NB4 (cell line): ENCODE data around the gene FGF18.

Experiments used
- MYC ChIP-seq: IDR thresholded peaks from 2 replicates; pipeline ENCODE4 v1.6.1; 2011; ENCODE audit warnings: low read depth, low read length
- POLR2A ChIP-seq: IDR thresholded peaks from 2 replicates; pipeline ENCODE4 v1.6.1; 2011; ENCODE audit warnings: mild to moderate bottlenecking; ENCODE audit not compliant: insufficient read length; ENCODE audit errors: extremely low read depth
- TF ChIP-seq, protein P1 (sequence below): IDR thresholded peaks from one replicate; pipeline ENCODE4 v1.5.1; 2012; ENCODE audit warnings: low read depth, low read length

- TF ChIP-seq, protein P1, sequence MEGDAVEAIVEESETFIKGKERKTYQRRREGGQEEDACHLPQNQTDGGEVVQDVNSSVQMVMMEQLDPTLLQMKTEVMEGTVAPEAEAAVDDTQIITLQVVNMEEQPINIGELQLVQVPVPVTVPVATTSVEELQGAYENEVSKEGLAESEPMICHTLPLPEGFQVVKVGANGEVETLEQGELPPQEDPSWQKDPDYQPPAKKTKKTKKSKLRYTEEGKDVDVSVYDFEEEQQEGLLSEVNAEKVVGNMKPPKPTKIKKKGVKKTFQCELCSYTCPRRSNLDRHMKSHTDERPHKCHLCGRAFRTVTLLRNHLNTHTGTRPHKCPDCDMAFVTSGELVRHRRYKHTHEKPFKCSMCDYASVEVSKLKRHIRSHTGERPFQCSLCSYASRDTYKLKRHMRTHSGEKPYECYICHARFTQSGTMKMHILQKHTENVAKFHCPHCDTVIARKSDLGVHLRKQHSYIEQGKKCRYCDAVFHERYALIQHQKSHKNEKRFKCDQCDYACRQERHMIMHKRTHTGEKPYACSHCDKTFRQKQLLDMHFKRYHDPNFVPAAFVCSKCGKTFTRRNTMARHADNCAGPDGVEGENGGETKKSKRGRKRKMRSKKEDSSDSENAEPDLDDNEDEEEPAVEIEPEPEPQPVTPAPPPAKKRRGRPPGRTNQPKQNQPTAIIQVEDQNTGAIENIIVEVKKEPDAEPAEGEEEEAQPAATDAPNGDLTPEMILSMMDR, result no peak
- TF ChIP-seq POLR2A (no peak), MYC (no peak)
Observed at GRCh38 chr5:171379961-171380360, 39.5 kb upstream of the FGF18 start.
